Anterior cingulate cortex (tissue), 58 donors: ENCODE results near the gene RPL35.

Experiments used
- DNase-seq, 58 donors: peaks; one replicate each; lab custom pipeline; 2025; lab: John Stamatoyannopoulos, UW

Gene RPL35

GRCh38 chr9:124861342-124862229 lies at the start of gene RPL35, which contains the start of gene ARPC5L:
RPL35 (minus strand) TSS chr9:124861957; CDS start chr9:124861912, 45 bp downstream.
ARPC5L (plus strand) TSS chr9:124862130; CDS start chr9:124869291, 7,161 bp downstream.
- peak; percentile 49 to 97 (median 92) for DNase-seq

GRCh38 chr9:124908098-124908497 lies 46.3 kb upstream of the RPL35 start:
- no peak for DNase-seq

- DNase-seq = no peak
These were observed 45.2 kb upstream of the RPL35 start for GRCh38 chr9:124906966-124907365.

- no peak for DNase-seq
These were observed 38.1 kb upstream of the RPL35 start for GRCh38 chr9:124899845-124900244.

GRCh38 chr9:124897570-124898460 lies 36.1 kb upstream of the RPL35 start:
- DNase-seq = no peak

- peak in 13 of 58 donors; percentile 11 to 75 (median 34) for DNase-seq
These were observed 33.0 kb upstream of the RPL35 start for GRCh38 chr9:124894741-124895170.

GRCh38 chr9:124894035-124894740 lies 32.4 kb upstream of the RPL35 start:
- peak in 19 of 58 donors; percentile 11 to 77 (median 34) for DNase-seq

- DNase-seq = no peak
These were observed 28.4 kb upstream of the RPL35 start for GRCh38 chr9:124890179-124890578.

- no peak for DNase-seq
These were observed 27.2 kb upstream of the RPL35 start for GRCh38 chr9:124889006-124889405.

GRCh38 chr9:124887832-124888231 lies 26.1 kb upstream of the RPL35 start:
- no peak for DNase-seq

GRCh38 chr9:124886866-124887492 lies 25.2 kb upstream of the RPL35 start:
- DNase-seq = no peak

GRCh38 chr9:124886461-124886860 lies 24.7 kb upstream of the RPL35 start:
- no peak for DNase-seq

- DNase-seq = no peak
These were observed 23.8 kb upstream of the RPL35 start for GRCh38 chr9:124885551-124885950.

GRCh38 chr9:124884376-124884775 lies 22.6 kb upstream of the RPL35 start:
- no peak for DNase-seq

GRCh38 chr9:124882231-124882630 lies 20.5 kb upstream of the RPL35 start:
- DNase-seq = no peak

- no peak for DNase-seq
These were observed 19.5 kb upstream of the RPL35 start for GRCh38 chr9:124881138-124881743.

- peak in 14 of 58 donors; percentile 8 to 39 (median 26) for DNase-seq
These were observed 18.7 kb upstream of the RPL35 start for GRCh38 chr9:124880501-124880900.

GRCh38 chr9:124879226-124879625 lies 17.5 kb upstream of the RPL35 start:
- no peak for DNase-seq

GRCh38 chr9:124878518-124878917 lies 16.8 kb upstream of the RPL35 start:
- no peak for DNase-seq
